GM10266 (cell line): ENCODE measurements around the gene MTG2.

Experiments
- DNase-seq: peaks from one replicate; pipeline ENCODE4 v3.0.0; 2012; ENCODE audit errors: extremely low spot score
- CTCF ChIP-seq: IDR thresholded peaks from 2 replicates; pipeline ENCODE4 v1.5.1; 2012; ENCODE audit warnings: mild to moderate bottlenecking, low read depth; ENCODE audit not compliant: control insufficient read depth, insufficient read depth; ENCODE audit errors: missing control alignments

Gene MTG2

GRCh38 chr20:62248890-62249560 is 66.2 kb downstream of the MTG2 start:
- no peak for TF ChIP-seq CTCF
- DNase-seq = no peak

- DNase-seq = no peak
- TF ChIP-seq CTCF = no peak
Observed at GRCh38 chr20:62252342-62252966, 69.6 kb downstream of the MTG2 start.
